ENCODE data around the gene CD59.
A peak's percentile ranks its signal among the peaks of the same experiment; 100 is the strongest.

Gene CD59

DNA sequence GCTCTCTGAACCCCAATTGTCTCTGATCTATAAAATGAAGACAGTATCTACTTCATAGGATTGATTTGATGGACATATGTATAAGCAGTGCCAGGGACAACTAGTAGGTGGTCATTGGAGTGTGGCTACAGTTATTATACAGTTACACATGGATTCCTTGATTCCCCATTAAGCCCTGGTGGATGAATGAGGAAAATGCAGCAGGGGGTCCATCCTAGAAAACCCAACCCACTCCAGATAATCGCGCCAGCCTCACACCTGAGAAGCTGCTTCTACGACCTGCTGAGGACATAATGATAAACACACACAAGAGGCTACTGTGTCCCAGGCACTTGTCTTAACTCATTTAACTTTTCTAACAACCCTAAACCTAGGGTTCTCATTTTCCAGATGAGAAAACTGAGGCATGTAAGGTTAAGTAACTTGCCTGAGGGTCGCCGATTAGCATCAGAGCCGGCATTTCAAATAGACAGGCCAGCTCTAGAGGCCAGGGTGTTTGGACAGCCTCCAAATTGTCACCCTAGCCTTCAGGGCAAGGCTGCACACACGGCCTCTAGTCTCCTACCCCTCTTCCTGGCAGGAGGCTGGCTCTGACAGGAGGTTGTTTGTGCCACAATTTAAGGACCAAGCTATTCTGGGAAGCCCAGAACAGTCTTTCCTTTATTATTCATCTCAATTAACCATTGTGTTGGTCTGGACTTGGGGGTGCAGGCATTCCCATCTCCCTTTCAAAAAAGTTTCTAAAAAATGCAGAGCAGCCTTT, 31.8 kb downstream of the CD59 start:
- Mint-ChIP-seq H3K4me1 (peaks cover 16% of the 10 kb centered on the region), H3K27ac (ENCODE audit: low read depth) (no peak overlapping the region), H3K27me3 (no peaks in the 10 kb centered on the region), H3K4me3 (no peak overlapping the region), H3K36me3 (ENCODE audit: insufficient read depth) (peaks cover 12% of the 10 kb centered on the region), H3K9me3 (no peaks in the 10 kb centered on the region)
- DNase-seq (ENCODE audit: low spot score in 2 of 2) = no peak
- ATAC-seq (replicated peaks; ENCODE audit: extremely low read depth, poor library complexity, severe bottlenecking) = no peak

DNA sequence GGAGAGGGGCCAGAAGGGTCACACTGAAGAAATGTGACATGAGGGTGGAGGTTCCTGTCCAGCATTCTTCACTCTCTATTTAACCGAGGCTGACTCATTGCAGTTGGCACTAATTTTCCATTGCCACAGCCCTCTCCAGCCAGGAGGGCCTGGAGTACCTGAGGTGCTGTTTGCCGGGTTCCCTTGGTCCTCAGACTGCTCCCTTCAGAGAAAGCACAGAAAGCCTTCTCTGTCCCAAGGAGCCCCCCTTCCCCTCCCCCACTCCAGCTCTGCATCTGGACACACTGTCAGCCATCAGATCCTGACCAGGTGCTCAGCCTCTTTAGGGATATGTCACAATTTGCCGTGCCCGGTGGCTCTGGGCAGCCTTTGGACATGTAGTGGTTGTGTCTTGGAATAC, 32.4 kb downstream of the CD59 start:
- no peak overlapping the region for H3K27ac Mint-ChIP-seq (ENCODE audit: low read depth)
- H3K27me3 Mint-ChIP-seq = no peaks in the 10 kb centered on the region
- no peaks in the 10 kb centered on the region for H3K9me3 Mint-ChIP-seq
- H3K4me1 Mint-ChIP-seq = peaks cover 16% of the 10 kb centered on the region
- DNase-seq (ENCODE audit: low spot score in 2 of 2) = no peak
- H3K36me3 Mint-ChIP-seq (ENCODE audit: insufficient read depth) = peaks cover 9% of the 10 kb centered on the region
- no peak overlapping the region for H3K4me3 Mint-ChIP-seq
- no peak for ATAC-seq (replicated peaks; ENCODE audit: extremely low read depth, poor library complexity, severe bottlenecking)

DNA sequence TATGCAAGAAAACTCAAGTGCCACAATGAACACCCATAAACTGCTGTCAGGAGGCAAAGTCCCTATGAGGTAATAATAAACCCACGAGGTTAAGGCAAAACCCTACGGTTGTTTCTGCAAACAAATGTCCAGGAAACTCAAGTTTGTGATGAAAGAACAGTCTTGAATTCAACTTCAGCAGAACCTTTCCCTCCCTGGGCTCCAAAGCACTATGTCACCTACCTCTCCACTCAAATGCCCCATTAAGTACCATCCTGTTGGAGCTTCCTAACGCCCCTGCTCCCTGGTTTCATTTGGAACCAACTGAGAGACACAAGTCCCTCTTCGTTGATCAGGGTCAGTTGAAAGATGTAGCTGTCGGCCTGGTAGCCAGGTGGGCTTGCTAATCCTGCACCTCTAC, 33.0 kb downstream of the CD59 start:
- no peak overlapping the region for H3K27ac Mint-ChIP-seq (ENCODE audit: low read depth)
- no peaks in the 10 kb centered on the region for H3K27me3 Mint-ChIP-seq
- ATAC-seq (replicated peaks; ENCODE audit: extremely low read depth, poor library complexity, severe bottlenecking) (no peak), DNase-seq (ENCODE audit: low spot score in 2 of 2) (no peak)
- H3K4me1 Mint-ChIP-seq = peaks cover 16% of the 10 kb centered on the region
- no peak overlapping the region for H3K4me3 Mint-ChIP-seq
- H3K9me3 Mint-ChIP-seq = no peaks in the 10 kb centered on the region
- H3K36me3 Mint-ChIP-seq (ENCODE audit: insufficient read depth) = peaks cover 6% of the 10 kb centered on the region

DNA sequence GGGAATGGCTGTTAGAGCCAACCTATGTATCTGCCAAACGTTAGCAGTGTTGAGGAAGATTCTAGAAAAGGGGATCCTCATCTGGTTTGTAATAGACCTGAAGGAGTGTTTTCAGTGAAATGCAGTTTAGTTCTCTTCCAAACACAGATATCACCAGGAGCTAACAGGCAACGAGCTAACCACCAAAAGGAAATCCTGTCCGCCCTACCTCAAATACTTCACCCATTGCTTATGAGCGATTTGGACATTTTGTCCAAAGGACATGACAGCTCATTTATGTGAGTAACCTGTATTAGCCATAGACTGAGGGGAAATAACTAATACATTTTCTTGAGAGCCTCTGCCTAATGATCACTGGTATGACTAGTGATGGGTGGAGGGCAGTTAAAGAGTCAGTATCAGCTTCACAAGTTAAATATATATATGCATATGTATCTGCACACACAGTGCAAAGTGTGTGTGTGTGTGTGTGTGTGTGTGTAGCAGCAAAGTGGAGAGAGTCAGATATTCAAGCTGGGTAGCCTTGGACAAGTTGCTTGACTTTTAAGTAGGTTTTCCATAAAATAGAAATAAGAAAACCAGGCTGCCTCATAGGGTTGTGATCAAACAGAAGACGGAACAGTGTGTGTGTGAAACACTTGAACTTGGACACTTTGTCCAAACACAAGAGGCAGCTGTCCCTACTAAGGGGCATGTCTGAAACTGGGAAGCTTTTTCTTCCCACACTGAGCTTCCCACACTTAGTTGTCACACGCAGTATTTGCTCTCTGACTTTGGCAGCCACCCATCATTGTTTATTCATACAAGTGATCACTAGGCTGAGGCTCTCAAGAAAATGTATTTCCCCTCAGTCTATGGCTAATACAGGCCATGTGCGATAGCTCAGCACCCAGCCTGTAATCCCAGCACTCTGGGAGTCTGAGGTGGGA, 34.7 kb downstream of the CD59 start:
- Mint-ChIP-seq H3K4me1 (peaks cover 16% of the 10 kb centered on the region), H3K27ac (ENCODE audit: low read depth) (peak overlapping the region; percentile 74), H3K27me3 (peaks cover 16% of the 10 kb centered on the region), H3K9me3 (no peaks in the 10 kb centered on the region), H3K4me3 (peak overlapping the region; percentile 84), H3K36me3 (ENCODE audit: insufficient read depth) (peaks cover 6% of the 10 kb centered on the region)
- no peak for DNase-seq (ENCODE audit: low spot score in 2 of 2)
- no peak for ATAC-seq (replicated peaks; ENCODE audit: extremely low read depth, poor library complexity, severe bottlenecking)

DNA sequence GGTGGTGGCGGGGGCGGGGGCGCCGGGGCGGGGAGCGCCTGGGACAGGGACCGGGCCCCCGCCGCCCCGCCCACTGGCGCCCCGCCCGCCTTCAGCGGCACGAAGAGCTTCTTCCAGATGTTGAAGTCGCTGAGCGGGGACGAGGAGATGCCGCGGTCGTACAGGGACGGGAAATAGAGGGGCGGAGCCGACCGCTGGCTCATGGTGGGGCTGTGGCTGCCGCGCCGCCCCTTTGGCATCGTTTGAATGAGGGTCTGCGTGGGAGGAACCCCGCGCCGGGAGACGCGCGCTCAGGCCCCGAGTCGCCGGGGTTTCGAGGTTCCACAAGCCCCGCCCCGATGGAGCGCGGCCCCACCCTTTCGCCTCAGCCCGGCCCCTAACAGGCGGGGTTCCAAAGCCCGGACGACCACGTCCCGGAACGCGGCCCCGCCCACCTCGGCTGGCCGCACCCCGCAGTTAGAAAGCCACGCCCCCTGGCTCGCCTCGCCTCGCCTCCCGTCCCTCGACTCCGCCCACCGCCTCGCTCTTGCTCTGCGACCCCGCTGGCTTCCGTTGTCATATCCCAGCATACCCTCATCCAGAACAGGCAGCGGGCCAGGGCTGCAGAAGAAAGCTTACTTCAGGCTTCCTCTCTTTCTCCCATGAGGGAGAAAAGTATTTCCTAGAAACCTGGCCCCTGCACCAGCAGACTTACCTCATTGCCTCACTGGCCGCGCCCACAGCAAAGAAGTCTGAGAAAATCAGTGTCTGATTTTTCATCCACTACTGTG, 35.5 kb downstream of the CD59 start, which contains the start of gene C11orf91:
Gene C11orf91 (minus strand): TSS at position 325 of the 770 bp plus-strand sequence. CDS start 86 bp downstream, at position 239.
- ATAC-seq (replicated peaks; ENCODE audit: extremely low read depth, poor library complexity, severe bottlenecking) (peak; percentile 90), DNase-seq (ENCODE audit: low spot score in 2 of 2) (peak; percentile 88 to 97)
- Mint-ChIP-seq H3K9me3 (no peaks in the 10 kb centered on the region), H3K36me3 (ENCODE audit: insufficient read depth) (peaks cover 6% of the 10 kb centered on the region), H3K4me1 (peaks cover 16% of the 10 kb centered on the region), H3K27ac (ENCODE audit: low read depth) (peak within 1 kb of the TSS; percentile 74), H3K27me3 (peaks cover 25% of the 10 kb centered on the region), H3K4me3 (peak within 1 kb of the TSS; percentile 84)

DNA sequence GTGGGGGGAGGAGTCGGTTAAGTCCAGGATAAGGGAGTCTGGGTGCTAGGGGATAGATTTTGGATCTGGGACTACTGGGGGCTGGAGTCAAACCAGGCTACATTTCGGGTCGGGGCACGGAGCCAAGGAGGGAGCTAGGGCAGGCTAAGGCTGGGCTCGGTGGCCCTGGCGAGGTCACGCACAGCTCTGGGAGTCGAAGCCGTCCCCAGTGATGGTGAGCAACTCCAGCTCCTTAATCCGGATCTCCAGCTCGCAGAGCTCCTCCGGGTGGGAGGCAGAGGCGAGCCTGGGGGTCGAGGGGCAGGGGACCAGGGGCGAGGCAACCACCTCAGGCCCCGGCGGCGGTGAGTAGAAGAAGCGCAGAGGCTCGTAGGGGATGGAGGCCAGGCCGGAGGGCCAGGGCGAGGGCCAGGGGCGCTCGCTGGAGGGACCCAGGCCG, 36.1 kb downstream of the CD59 start:
- H3K27me3 Mint-ChIP-seq = peaks cover 26% of the 10 kb centered on the region
- H3K36me3 Mint-ChIP-seq (ENCODE audit: insufficient read depth) = peaks cover 6% of the 10 kb centered on the region
- no peak for DNase-seq (ENCODE audit: low spot score in 2 of 2)
- H3K4me1 Mint-ChIP-seq = peaks cover 16% of the 10 kb centered on the region
- H3K27ac Mint-ChIP-seq (ENCODE audit: low read depth) = no peak overlapping the region
- peak overlapping the region; percentile 84 for H3K4me3 Mint-ChIP-seq
- no peaks in the 10 kb centered on the region for H3K9me3 Mint-ChIP-seq
- ATAC-seq (replicated peaks; ENCODE audit: extremely low read depth, poor library complexity, severe bottlenecking) = no peak

DNA sequence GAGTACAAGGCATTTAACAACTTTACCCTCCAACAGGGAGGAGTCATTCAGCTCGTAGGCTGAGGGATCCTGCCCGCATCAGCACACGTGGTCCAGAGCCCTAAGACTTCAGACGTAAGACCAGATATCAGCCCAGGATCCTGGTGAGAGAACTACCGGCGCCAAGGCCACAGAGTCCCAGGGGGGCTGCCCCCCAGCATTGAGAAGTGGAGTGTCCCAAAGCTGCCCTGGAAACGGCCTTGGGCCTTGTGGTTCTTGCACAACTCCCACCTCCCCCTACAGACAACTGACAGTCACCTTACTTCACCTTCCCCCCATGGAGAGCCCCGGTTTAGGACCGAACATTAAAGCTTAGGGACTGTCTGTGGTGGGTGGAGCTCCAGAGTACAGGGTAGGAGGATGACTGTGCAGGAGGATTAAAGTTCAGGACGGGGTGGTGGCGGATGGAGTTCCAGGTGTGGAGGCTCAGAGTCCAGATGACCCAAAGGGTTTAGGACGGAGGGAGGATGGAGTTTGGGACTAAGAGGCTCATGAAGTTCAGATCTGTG, 36.6 kb downstream of the CD59 start:
- Mint-ChIP-seq H3K4me1 (peaks cover 16% of the 10 kb centered on the region), H3K9me3 (no peaks in the 10 kb centered on the region), H3K27ac (ENCODE audit: low read depth) (no peak overlapping the region), H3K27me3 (peaks cover 26% of the 10 kb centered on the region), H3K4me3 (peak overlapping the region; percentile 84), H3K36me3 (ENCODE audit: insufficient read depth) (peaks cover 6% of the 10 kb centered on the region)
- ATAC-seq (replicated peaks; ENCODE audit: extremely low read depth, poor library complexity, severe bottlenecking) = no peak
- no peak for DNase-seq (ENCODE audit: low spot score in 2 of 2)

DNA sequence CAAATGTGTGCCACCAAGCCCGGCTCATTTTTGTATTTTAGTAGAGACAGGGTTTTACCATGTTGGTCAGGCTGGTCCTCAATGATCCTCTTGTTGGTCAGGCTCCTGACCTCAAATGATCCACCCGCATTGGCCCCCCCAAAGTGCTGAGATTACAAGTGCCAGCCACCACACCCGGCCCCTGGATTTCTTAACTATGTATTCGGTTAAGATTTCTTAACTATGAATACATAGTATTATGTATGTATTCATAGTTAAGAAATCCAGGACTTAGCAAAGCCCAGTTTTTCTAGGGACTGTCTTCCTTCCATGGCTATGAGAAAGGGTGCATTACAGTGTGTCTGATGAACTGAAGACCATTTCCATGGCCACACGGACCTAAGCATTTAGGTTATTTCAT, 37.3 kb downstream of the CD59 start:
- Mint-ChIP-seq H3K27me3 (peaks cover 27% of the 10 kb centered on the region), H3K4me3 (no peak overlapping the region), H3K27ac (ENCODE audit: low read depth) (no peak overlapping the region), H3K4me1 (peaks cover 16% of the 10 kb centered on the region), H3K9me3 (no peaks in the 10 kb centered on the region), H3K36me3 (ENCODE audit: insufficient read depth) (peaks cover 5% of the 10 kb centered on the region)
- ATAC-seq (replicated peaks; ENCODE audit: extremely low read depth, poor library complexity, severe bottlenecking) (no peak), DNase-seq (ENCODE audit: low spot score in 2 of 2) (no peak)

DNA sequence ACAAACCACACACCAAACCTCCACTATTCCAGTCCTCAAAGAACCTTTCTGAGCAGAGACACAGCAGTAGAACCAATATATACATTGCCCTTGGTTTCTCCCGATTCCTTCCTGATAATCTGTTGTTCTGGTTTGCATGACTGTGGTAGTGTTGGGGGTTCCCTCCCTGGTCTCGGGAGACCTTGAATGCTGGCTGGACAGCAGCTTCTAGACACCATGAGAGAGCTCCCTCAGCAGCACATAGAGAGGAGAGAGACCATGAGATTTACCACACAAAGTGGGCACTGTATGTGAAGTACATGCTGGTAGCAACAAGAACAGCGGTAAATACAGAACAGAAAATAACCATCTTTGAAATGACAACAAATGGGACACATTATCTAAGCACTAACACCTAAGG, 38.2 kb downstream of the CD59 start:
- no peaks in the 10 kb centered on the region for H3K9me3 Mint-ChIP-seq
- H3K36me3 Mint-ChIP-seq (ENCODE audit: insufficient read depth) = peaks cover 4% of the 10 kb centered on the region
- H3K4me3 Mint-ChIP-seq = no peak overlapping the region
- no peak overlapping the region for H3K27ac Mint-ChIP-seq (ENCODE audit: low read depth)
- peaks cover 36% of the 10 kb centered on the region for H3K27me3 Mint-ChIP-seq
- peaks cover 16% of the 10 kb centered on the region for H3K4me1 Mint-ChIP-seq
- ATAC-seq (replicated peaks; ENCODE audit: extremely low read depth, poor library complexity, severe bottlenecking) = no peak
- DNase-seq (ENCODE audit: low spot score in 2 of 2) = no peak

DNA sequence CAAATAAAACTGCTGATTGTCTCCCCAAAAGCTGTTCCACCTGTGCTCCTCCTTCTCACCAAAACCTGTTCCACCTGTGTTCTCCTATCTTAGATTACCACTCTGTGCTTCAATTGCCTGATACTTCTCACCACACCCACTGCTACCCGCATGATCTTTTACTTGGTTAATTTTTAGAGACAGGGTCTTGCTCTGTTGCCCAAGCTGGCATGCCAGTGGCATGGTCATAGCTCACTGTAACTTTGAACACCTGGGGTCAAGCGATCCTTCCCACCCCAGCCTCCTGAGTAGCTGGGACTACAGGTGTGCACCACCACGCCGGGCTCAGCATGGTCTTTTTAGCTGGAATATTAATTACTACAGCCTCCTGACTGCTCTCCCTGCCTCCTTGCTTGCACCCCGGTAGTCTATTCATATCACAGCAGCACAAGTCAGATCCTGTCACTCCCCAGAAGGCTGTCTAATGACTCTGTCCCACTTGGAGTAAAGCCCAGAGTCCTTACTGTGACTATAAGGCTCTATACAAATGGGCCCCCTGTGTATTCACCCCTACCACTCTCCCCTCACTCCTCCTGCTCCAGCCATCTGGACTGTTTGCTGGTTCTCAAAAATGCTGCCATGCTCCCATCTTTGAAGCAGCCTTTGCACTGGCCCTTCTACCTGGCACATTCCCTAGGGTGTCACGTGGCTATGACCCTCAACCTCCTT, 39.1 kb downstream of the CD59 start:
- Mint-ChIP-seq H3K4me1 (peaks cover 16% of the 10 kb centered on the region), H3K4me3 (no peak overlapping the region), H3K9me3 (no peaks in the 10 kb centered on the region), H3K27me3 (peaks cover 40% of the 10 kb centered on the region), H3K27ac (ENCODE audit: low read depth) (no peak overlapping the region), H3K36me3 (ENCODE audit: insufficient read depth) (peaks cover 4% of the 10 kb centered on the region)
- no peak for DNase-seq (ENCODE audit: low spot score in 2 of 2)
- ATAC-seq (replicated peaks; ENCODE audit: extremely low read depth, poor library complexity, severe bottlenecking) = no peak

DNA sequence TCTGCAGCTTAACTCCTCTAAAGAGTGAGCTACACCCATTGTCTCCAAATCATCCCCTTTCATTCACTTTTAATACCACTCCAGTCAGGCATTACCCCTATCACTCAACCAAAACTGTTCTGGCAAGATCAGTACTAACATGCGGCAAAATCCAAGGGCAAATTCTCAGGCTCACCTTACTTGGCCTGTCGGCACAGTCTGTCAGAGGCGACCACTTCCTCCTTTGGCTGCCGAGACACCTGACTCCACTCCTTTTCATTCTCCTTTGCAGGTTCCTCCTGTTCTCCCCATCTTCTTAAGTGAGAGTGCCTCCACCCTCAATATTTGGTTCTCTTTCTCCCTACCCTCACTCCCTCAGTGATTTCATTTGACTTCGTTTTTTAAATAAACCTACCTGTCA, 39.8 kb downstream of the CD59 start:
- Mint-ChIP-seq H3K9me3 (no peaks in the 10 kb centered on the region), H3K27ac (ENCODE audit: low read depth) (no peak overlapping the region), H3K4me3 (no peak overlapping the region), H3K36me3 (ENCODE audit: insufficient read depth) (peaks cover 4% of the 10 kb centered on the region), H3K27me3 (peaks cover 41% of the 10 kb centered on the region), H3K4me1 (peaks cover 13% of the 10 kb centered on the region)
- no peak for DNase-seq (ENCODE audit: low spot score in 2 of 2)
- no peak for ATAC-seq (replicated peaks; ENCODE audit: extremely low read depth, poor library complexity, severe bottlenecking)

Data from central memory CD8-positive, alpha-beta T cell (primary cell).